Activated T-cell treated with anti-CD3 and anti-CD28 coated beads for 24 hours (primary cell): ENCODE results near the gene RTL3.

Experiments
- DNase-seq: peaks from one replicate; pipeline ENCODE4 v3.0.0-alpha.2; 2020; ENCODE audit warnings: low read depth

The RTL3 gene

DNA sequence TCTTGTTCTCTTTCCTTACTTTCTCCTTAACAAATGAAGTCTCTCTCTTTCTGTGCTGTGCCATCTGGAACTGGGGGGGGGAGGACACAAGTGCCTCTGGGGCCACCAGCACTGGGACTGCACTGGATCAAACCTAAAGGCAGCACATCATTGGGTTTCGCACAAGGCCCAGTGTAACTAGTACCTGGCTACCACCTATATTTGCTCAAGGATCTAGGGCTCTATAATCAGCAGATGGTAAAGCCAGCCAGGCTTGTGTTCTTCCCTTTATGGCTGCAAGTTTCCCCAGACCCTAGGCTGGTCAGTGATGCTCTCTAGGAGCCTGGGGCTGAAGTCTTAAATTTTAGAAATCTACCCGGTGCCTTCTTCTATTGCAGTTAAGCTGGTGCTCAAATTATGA is 40.1 kb downstream of the RTL3 start:
- DNase-seq = no peak

GRCh38 chrX:78614264-78614663 is 44.9 kb downstream of the RTL3 start:
- DNase-seq = no peak
